IMR-90 (cell line): ENCODE data around the gene ROCK1. TPM values are rescaled to one million over a fixed set of nuclear protein-coding genes. Genes with fewer than 3 reads are reported as not detected.

Experiments
- ATAC-seq: fragments of 200-7000 bp; cut with Tn5 transposase; 2 replicates; pipeline ENCODE4 v1.9.1; 2020; ENCODE audit warnings: low read depth, mild to moderate bottlenecking, moderate library complexity
- BruUV-seq: library from RNA; stranded (reverse); fragments of 400-500 nt; replicated peaks from 2 replicates; lab custom pipeline; 2021; lab: Mats Ljungman, UMichigan
- CTCF ChIA-PET: fragments of 300-600 bp; formaldehyde crosslinking; extraction: SDS; loops from one replicate; lab custom pipeline; 2021; ENCODE audit warnings: antibody characterized with exemption; lab: Yijun Ruan, JAX
- POLR2A ChIA-PET: fragments of 300-600 bp; sonication (Branson Sonifier 250); formaldehyde crosslinking; loops from one replicate; lab custom pipeline; 2022; ENCODE audit warnings: antibody characterized with exemption; ENCODE audit not compliant: unreplicated experiment; lab: Charles Lee
- DNase-seq: peaks from one replicate; pipeline ENCODE4 v3.0.0; 2013
- H2AFZ ChIP-seq: replicated peaks from 2 replicates; pipeline ENCODE3; 2013; ENCODE audit warnings: low read length, mild to moderate bottlenecking; ENCODE audit not compliant: poor library complexity
- H2AK5ac ChIP-seq: 2 replicates; pipeline ENCODE4 v1.6.1; 2013; ENCODE audit warnings: low read depth, low read length, inconsistent platforms
- H2AK9ac ChIP-seq: replicated peaks from 2 replicates; pipeline ENCODE3; 2013; ENCODE audit warnings: mild to moderate bottlenecking, low read depth, low read length, moderate library complexity; ENCODE audit not compliant: poor library complexity
- H2BK120ac ChIP-seq: 2 replicates; pipeline ENCODE4 v1.6.1; 2013; ENCODE audit warnings: low read depth, low read length, inconsistent platforms
- H2BK15ac ChIP-seq: 3 replicates; pipeline ENCODE4 v1.6.1; 2013; ENCODE audit warnings: low read depth, low read length, inconsistent platforms
- H2BK20ac ChIP-seq: 2 replicates; pipeline ENCODE4 v1.6.1; 2013; ENCODE audit warnings: low read depth, mild to moderate bottlenecking, inconsistent platforms, low read length, moderate library complexity
- H2BK5ac ChIP-seq: 2 replicates; pipeline ENCODE4 v1.6.1; 2013; ENCODE audit warnings: mild to moderate bottlenecking, low read depth, low read length, inconsistent platforms; ENCODE audit not compliant: poor library complexity, severe bottlenecking
- H3K14ac ChIP-seq: replicated peaks from 2 replicates; pipeline ENCODE4 v1.6.1; 2013; ENCODE audit warnings: low read depth, low read length, inconsistent platforms
- H3K18ac ChIP-seq: 2 replicates; pipeline ENCODE4 v1.6.1; 2013; ENCODE audit warnings: low read depth, low read length, control low read depth
- H3K23ac ChIP-seq: 2 replicates; pipeline ENCODE4 v1.6.1; 2013; ENCODE audit warnings: low read depth, low read length, inconsistent platforms
- H3K27ac ChIP-seq: 2 replicates; pipeline ENCODE4 v1.5.1; 2013; ENCODE audit warnings: mild to moderate bottlenecking, control low read depth, low read length; ENCODE audit not compliant: insufficient read depth
- H3K27me3 ChIP-seq: 2 replicates; pipeline ENCODE4 v1.6.1; 2013; ENCODE audit warnings: low read length; ENCODE audit not compliant: control insufficient read depth, insufficient read depth
- H3K36me3 ChIP-seq: 2 replicates; pipeline ENCODE4 v1.6.1; 2013; ENCODE audit warnings: low read length, mixed read lengths; ENCODE audit not compliant: control insufficient read depth, insufficient read depth
- H3K4ac ChIP-seq: 2 replicates; pipeline ENCODE4 v1.6.1; 2013; ENCODE audit warnings: low read depth, low read length, inconsistent platforms
- H3K4me1 ChIP-seq: 2 replicates; pipeline ENCODE4 v1.6.1; 2013; ENCODE audit warnings: low read length, mixed read lengths; ENCODE audit not compliant: control insufficient read depth, insufficient read depth
- H3K4me2 ChIP-seq: 2 replicates; pipeline ENCODE4 v1.6.1; 2013; ENCODE audit warnings: low read depth, mild to moderate bottlenecking, control low read depth, low read length, moderate library complexity
- H3K4me3 ChIP-seq: 2 replicates; pipeline ENCODE4 v1.5.1; 2013; ENCODE audit warnings: low read depth, mild to moderate bottlenecking, control low read depth, low read length, moderate library complexity; ENCODE audit not compliant: insufficient read depth
- H3K56ac ChIP-seq: 2 replicates; pipeline ENCODE4 v1.6.1; 2013; ENCODE audit warnings: low read length, inconsistent platforms; ENCODE audit not compliant: insufficient read depth; ENCODE audit errors: extremely low read depth
- H3K79me1 ChIP-seq, 2 experiments: 2 replicates each; pipeline ENCODE4 v1.6.1; 2013; ENCODE audit warnings: low read length in 2 of 2, inconsistent platforms in 1 of 2, low read depth in 1 of 2
- H3K9ac ChIP-seq: 2 replicates; pipeline ENCODE4 v1.6.1; 2013; ENCODE audit warnings: low read depth, low read length, control low read depth
- H3K9me1 ChIP-seq: 2 replicates; pipeline ENCODE4 v1.6.1; 2013; ENCODE audit warnings: low read length, inconsistent platforms; ENCODE audit not compliant: insufficient read depth
- H3K9me3 ChIP-seq: 2 replicates; pipeline ENCODE4 v1.6.1; 2013; ENCODE audit warnings: low read length; ENCODE audit not compliant: control insufficient read depth, insufficient read depth
- H4K20me1 ChIP-seq: 2 replicates; pipeline ENCODE4 v1.6.1; 2013; ENCODE audit warnings: low read length, inconsistent platforms; ENCODE audit not compliant: insufficient read depth
- H4K5ac ChIP-seq: 2 replicates; pipeline ENCODE4 v1.6.1; 2013; ENCODE audit warnings: mild to moderate bottlenecking, low read depth, low read length, control low read depth
- H4K8ac ChIP-seq, 2 experiments: 2 replicates each; pipeline ENCODE4 v1.6.1; 2013; ENCODE audit warnings: low read depth in 2 of 2, low read length in 2 of 2, control low read depth in 1 of 2, inconsistent platforms in 1 of 2
- H4K91ac ChIP-seq: 2 replicates; pipeline ENCODE4 v1.6.1; 2013; ENCODE audit warnings: low read depth, low read length, inconsistent platforms; ENCODE audit not compliant: insufficient read depth
- MAZ ChIP-seq: IDR thresholded peaks from 2 replicates; pipeline ENCODE4 v1.6.1; 2012; ENCODE audit warnings: low read depth, mild to moderate bottlenecking, low read length, improper control_type of control experiment, moderate library complexity, borderline replicate concordance
- whole genome bisulfite sequencing, 2 experiments: methylation state at CpG; one replicate each; pipeline versions ENCODE4 v1.1.5 to v1.1.7; 2013; ENCODE audit warnings: missing lambda C conversion rate in 2 of 2; ENCODE audit not compliant: insufficient read length in 1 of 2; ENCODE audit errors: extremely low coverage in 2 of 2; 5-methylcytosine and 5-hydroxymethylcytosine counted together
- dilution Hi-C: fragments of 300-500 bp; cut with HindIII; formaldehyde crosslinking; loops from one replicate; pipeline ENCODE4 v1.14.3; 2018; ENCODE audit warnings: low sequenced_read_pairs; ENCODE audit not compliant: unreplicated experiment
- in situ Hi-C: fragments of 300-500 bp; cut with MboI; formaldehyde crosslinking; loops from 3 replicates; pipeline ENCODE4 v1.14.3; 2019; ENCODE audit warnings: low sequenced_read_pairs, inconsistent platforms, mixed read lengths
- intact Hi-C: fragments of 100-400 bp; cut with micrococcal nuclease; formaldehyde crosslinking; loops from 2 replicates; pipeline ENCODE4 v1.10.0; 2022
- polyA plus RNA-seq, 3 experiments: library from polyadenylated mRNA; depleted of rRNA; stranded (reverse); fragments of >200 nt; gene quantifications; 2 replicates each; pipeline ENCODE4 v1.2.3, GENCODE V29; 2012; ENCODE audit warnings: low replicate concordance in 1 of 3
- total RNA-seq: library from RNA; depleted of rRNA; stranded (reverse); fragments of >200 nt; gene quantifications from 2 replicates; pipeline ENCODE4 v1.2.3, GENCODE V29; 2012
- TF ChIP-seq, protein P1 (sequence below): conservative IDR thresholded peaks from 2 replicates; pipeline ENCODE4 v1.5.1; 2012; ENCODE audit warnings: mild to moderate bottlenecking, low read depth, low read length, improper control_type of control experiment

The ROCK1 gene
- total and polyA plus RNA-seq, 2 of the 4 experiments (the other 2 are of a cell fraction), result 9.9 to 17.0 TPM

DNA sequence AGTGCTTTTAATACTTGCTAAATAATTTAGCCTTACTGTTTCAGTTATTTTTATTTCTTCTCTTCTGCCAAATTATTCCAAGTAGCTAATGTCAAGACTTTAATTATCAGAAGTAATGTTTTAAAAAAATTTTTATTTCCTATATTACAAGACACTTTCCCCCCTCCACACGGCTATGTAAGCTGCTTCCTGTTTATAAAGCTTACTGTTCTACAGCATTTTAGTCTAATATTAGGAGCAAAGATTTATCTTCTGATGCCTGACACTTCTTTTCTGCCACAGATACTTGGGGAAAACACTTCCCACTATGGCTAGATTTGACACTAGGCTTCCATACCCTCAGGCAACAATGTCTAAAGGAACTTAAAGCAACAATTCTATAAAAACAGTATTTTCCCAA, 62.3 kb downstream of the ROCK1 start:
- ChIA-PET POLR2A (no interaction called here), CTCF (no interaction called here)
- Histone ChIP-seq H2BK5ac (no peak overlapping the region), H3K18ac (no peak overlapping the region), H3K4me3 (no peak overlapping the region), H2BK120ac (no peak overlapping the region), H3K9me3 (no peaks in the 10 kb centered on the region), H3K4ac (no peak overlapping the region), H3K9ac (no peak overlapping the region), H2AFZ (no peak overlapping the region), H3K23ac (no peak overlapping the region), H3K56ac (no peak overlapping the region), H3K14ac (no peak overlapping the region), H3K27me3 (no peaks in the 10 kb centered on the region), H4K8ac (no peak overlapping the region), H4K20me1 (peaks cover 33% of the 10 kb centered on the region), H3K36me3 (peaks cover 1% of the 10 kb centered on the region; the same call in 1 of the 2 replicates), H3K79me1 (peaks cover 34 to 52% of the 10 kb centered on the region in 2 experiments), H2BK15ac (no peak overlapping the region), H2AK9ac (no peak overlapping the region), H3K9me1 (peaks cover 10% of the 10 kb centered on the region), H2BK20ac (no peak overlapping the region), H3K4me1 (peaks cover 10% of the 10 kb centered on the region), H3K4me2 (no peak overlapping the region), H3K27ac (no peak overlapping the region), H2AK5ac (no peak overlapping the region), H4K5ac (no peak overlapping the region), H4K91ac (no peak overlapping the region)
- BruUV-seq, result no TSS peak
- intact Hi-C loops (loop anchor here (5.0 kb wide), 1 partner anchor 33 kb away; no protein-coding TSS in a partner anchor), dilution Hi-C loops (no loop called here), in situ Hi-C loops (no loop called here)
- no CpG with 5 or more reads among the region's 1 CpG for WGBS, 2 experiments
- TF ChIP-seq, protein P1, sequence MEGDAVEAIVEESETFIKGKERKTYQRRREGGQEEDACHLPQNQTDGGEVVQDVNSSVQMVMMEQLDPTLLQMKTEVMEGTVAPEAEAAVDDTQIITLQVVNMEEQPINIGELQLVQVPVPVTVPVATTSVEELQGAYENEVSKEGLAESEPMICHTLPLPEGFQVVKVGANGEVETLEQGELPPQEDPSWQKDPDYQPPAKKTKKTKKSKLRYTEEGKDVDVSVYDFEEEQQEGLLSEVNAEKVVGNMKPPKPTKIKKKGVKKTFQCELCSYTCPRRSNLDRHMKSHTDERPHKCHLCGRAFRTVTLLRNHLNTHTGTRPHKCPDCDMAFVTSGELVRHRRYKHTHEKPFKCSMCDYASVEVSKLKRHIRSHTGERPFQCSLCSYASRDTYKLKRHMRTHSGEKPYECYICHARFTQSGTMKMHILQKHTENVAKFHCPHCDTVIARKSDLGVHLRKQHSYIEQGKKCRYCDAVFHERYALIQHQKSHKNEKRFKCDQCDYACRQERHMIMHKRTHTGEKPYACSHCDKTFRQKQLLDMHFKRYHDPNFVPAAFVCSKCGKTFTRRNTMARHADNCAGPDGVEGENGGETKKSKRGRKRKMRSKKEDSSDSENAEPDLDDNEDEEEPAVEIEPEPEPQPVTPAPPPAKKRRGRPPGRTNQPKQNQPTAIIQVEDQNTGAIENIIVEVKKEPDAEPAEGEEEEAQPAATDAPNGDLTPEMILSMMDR, result no peak
- TF ChIP-seq MAZ, result no peak
- ATAC-seq, result no peak
- no peak for DNase-seq
